Bone marrow (tissue), 2 donors: ENCODE measurements around the gene DENR.
"Not testable (repeated sequence)": the region's sequence is repeated elsewhere in the genome, so short reads cannot be mapped to it uniquely, and the experiment has no call there.

Experiments
- DNase-seq, 2 donors: peaks; one replicate each; lab custom pipeline; 2025; lab: John Stamatoyannopoulos, UW

The DENR gene

DNA sequence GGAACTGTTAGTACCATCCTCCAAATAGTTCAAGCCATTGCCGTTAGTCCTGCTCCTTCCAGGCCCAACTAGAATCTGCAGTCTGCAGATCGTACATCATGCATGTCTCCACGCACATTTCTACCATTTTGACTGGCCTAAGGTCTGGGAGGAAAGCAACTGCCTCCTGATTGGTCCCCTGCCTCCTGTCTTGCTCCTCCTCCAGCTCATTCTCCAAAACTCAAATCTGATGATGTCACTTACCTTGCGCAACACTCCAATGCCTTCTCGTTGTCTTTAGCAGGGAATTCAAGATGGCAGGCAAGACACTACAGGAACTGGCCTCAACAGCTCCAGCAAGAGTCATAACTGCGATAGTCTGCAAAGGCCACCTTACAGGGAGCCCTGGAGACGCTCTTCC is 12.3 kb upstream of the DENR start:
- no peak for DNase-seq

DNA sequence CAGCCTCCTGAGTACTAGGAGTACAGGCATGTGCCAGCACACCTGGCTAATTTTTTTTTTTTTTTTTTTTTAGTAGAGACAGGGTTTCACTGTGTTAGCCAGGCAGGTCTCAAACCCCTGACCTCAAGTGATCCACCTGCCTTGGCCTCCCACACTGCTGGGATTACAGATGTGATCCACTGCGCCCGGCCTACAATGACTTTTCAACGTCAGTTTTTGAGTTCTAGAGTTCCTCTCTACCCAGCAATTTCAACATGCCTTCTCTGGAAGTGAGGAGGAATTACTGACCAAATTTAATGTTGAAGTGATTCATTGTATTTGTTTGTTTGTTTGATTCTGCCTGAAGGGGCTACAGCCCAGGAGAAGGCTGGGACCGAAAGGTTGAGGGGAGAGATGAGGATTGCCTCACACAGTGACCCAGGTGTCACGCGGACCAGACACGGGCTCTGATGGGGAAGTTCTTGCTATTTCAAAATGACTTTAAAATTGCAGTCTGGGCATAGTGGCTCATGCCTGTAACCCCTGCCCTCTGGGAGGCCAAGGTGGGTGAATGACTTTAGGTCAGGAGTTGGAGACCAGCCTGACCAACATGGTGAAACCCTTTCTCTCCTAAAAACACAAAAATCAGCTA is 8.6 kb upstream of the DENR start:
- DNase-seq, result no peak

- DNase-seq, result no peak
Measured at GRCh38 chr12:122747224-122748135, 5.1 kb upstream of the DENR start.

DNA sequence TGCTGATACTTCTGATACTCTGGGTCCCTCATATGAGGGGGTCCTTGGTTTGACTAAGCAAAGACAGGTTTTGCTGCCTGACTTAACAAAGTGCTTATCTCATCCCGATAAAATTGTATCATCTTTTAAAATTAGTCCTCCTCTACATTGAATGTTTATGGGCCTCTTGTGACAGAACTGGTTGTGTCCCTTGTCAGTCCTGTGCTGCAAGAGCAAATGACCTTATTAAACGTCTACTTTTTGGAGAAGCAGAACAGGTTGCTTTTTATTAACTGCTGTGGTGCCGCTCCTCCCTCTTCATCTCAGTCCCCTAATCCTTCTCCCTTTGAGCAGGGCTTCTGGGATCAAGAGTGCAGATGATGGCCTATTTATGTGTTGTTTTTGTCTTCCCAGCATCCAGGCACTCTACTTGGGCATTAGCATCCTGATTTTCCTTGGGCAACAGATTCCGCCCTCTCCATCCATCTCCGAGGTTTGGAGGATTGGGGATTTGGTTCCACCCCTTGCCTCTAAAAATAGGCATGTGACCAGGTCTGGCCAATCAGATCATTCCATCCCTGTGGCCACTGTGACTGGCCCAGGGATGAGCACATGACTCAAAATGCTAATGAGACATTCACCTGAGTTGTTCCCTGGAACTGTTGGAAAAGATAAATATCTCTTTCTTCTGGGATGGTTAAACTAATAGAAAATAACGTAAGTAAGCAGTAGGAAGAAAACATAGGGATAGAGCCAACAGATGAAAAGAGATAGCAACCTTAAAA is 2.9 kb upstream of the DENR start:
- DNase-seq, result no peak

- not testable (repeated sequence) for DNase-seq
Measured at GRCh38 chr12:122750781-122751515, 1.7 kb upstream of the DENR start.

GRCh38 chr12:122753319-122753650 is 661 bp downstream of the DENR start:
- DNase-seq, result peak in 1 of 2 donors; percentile 23

- no peak for DNase-seq
Measured at GRCh38 chr12:122754790-122755189, 2.2 kb downstream of the DENR start.

DNA sequence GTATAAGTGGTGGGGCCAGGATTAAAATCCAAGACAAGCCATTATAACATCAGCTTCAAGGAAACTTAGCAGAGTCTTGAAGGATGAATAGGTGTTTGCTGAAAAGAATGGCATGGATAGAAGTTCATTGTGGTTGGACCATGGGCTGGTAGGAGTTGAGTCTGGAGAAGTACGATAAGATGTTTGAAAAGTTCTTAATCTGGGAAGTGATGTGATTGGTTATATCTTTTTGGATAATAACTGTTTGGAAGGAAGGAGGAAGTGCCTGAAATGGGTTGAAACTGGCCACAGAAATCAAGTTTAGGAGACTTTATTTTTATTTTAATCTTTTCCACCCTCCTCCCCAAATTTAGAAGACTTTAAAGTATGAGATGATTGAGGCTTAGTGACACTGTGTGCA is 4.9 kb downstream of the DENR start:
- DNase-seq, result no peak

DNA sequence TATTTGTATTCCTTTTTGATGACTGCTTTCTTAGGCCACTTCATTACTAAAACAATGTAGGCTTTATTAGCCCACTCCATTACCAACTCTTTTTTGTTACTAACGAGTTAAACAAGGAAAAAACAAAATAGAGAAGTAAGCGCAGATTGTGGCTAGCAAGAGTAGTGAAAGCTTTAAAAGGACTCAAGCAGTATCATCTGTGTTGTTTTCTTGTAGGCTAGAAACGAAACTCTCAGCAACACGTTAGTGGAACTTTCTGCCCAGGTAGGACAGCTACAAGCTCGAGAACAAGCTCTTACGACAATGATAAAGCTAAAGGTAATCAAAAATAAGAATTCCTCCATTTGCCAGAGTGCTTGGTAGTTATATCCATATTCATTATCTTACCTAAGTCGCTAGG is 32.9 kb downstream of the DENR start:
- no peak for DNase-seq

DNA sequence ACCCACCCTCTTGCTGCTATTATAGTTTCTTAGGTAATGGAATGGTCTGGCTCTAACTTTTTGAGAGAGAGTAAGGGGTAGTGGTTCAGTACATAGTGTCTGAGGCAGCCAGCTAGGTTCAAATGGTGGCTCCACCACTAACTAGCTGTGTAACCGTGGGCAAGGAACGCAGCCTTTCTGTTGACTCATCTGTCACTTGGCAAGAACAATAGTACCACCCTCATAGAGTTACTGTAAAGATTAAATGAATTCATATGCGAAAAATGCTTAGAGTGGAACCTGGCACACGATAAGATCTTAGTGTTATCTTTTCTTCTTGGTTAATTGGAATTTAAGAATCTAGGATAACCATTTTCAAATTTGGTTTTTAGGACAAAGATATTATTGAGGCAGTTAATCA is 35.8 kb downstream of the DENR start:
- DNase-seq, result no peak

DNA sequence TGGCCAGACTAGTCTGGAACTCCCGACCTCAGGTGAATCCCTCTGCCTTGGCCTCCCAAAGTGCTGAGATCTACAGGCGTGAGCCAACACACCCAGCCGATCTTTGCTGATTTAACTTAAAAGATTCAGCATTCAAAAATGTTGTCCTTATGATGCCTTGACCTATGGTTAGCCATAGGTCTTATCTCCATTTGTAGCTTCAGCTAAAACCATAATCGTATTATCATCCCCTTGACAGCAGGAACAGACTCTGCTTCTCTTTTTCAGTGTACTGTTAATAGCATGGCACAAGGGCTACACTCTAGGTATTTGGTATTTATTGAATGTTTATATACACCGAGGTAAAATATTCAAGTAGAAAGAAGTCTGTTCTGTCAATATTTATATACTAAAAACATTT is 37.0 kb downstream of the DENR start:
- no peak for DNase-seq

GRCh38 chr12:122790393-122791075 is 37.9 kb downstream of the DENR start:
- DNase-seq, result no peak

DNA sequence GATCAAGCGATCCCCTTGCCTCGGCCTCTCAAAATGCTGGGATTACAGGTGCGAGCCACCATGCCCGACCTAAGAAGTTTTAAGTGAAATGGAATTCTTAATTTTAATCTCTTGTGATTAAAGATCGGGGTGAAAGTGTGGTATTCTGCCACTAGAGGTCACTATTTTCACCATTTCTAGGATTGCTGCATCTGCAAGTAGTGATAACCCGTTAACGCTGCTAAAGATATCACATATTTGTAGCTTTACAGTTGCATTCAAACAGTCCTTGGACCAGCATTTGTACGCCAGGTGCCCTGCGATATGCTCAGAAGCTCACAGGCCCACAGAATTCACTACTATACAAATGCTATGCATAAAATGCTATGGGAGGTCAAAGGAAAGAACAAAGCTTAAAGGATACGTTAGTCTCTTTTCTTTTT is 41.1 kb downstream of the DENR start:
- DNase-seq, result peak in 1 of 2 donors; percentile 43

DNA sequence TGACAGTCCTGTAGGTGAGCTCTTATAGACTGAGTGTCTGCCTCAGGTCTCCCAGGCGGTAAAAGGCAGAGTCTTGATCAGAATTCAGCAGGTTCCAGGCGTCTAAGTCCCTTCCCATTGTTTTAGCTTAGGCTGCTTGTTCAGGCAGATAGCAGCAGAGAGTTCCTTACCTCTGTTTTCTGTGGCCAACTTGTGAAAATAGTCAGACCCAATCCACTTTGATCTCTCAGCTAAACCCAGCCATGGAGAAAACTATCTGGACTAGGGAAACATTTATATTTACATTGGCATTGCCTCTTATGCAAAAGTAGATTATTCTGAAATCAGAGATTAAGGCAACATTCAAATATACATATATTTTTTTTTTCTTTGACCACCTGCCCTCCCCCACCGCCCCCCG is 43.2 kb downstream of the DENR start:
- DNase-seq, result no peak

GRCh38 chr12:122799641-122800243 is 47.1 kb downstream of the DENR start:
- DNase-seq, result no peak

GRCh38 chr12:122803937-122804336 is 51.3 kb downstream of the DENR start:
- no peak for DNase-seq

DNA sequence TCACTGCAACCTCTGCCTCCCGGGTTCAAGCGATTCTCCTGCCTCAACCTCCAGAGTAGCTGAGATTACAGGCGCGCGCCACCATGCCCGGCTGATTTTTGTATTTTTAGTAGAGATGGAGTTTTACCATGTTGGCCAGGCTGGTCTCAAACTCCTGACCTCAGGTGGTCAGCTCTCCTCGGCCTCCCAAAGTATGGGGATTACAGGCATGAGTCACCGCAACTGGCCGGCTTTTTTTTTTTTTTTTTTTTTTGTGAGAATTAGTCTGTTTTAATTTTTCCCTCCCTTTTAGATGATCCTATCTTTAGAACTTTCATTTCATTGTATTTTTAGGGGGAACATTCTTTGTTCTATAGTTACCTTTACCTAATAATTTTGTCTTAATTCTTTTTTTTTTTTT is 52.3 kb downstream of the DENR start:
- DNase-seq, result not testable (repeated sequence)

DNA sequence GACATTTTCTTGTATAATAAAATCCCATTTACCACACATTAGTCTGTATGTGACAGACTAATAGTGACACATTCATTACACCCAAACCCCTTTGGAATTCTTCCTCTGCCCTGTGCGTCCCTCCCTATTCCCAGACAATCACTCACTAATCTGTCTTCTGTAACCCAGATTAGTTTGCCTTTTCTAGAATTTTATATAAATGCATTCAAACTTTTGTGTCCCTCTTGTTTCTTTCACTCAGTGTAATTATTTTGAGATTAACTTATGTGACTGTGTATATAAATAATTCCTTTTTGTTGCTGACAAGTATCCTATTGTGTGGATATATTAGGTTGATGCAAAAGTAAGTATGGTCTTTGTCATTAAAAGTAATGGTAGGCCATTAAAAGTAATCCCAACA is 55.0 kb downstream of the DENR start:
- no peak for DNase-seq

DNA sequence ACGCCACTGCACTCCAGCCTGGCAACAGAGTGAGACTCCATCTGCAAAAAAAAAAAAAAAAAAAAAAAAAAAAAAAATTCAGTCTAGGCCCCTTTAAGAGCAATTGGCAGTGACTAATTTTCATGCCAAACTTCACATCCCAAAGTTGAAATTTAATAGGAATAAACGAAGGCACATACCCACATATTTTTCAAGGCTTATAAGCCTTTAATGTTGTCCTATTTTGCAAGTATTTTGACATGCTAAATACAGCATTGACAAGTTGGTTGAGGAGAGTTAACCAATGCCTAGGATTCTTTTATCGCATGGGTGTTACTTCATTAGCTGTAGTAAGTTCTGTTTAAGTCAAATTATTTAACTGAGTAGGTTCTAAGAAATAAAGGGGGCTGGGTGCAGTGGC is 59.2 kb downstream of the DENR start:
- DNase-seq, result no peak

GRCh38 chr12:122813310-122813713 is 60.7 kb downstream of the DENR start:
- peak in 1 of 2 donors; percentile 73 for DNase-seq

DNA sequence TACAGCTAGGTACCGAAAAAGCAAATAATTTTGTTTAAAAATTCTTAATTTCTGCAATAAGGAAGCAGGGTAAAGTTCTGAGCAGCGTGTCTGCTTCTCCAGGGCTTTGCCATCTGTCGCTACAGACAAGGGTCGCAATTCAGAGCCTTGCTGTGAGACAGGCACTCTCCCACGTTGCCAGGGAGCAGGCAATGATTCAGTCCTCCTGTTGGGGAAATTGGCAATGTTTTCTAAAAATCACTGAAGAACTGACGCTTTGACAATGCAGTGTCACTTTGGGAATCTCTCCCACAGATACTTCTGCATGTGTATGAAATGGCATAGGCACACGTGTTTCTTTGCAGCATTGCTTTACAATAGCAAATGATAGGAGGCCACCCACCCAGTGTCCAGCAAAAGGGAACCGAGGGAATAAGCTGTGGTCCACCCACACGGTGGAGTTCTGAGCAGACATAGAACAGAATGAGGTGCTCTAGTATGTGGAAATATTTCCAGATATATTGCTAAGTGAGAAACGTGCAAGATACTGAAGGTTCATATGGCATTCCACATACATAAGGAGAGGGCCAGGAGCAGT is 66.7 kb downstream of the DENR start:
- DNase-seq, result no peak
